Endothelial cell of umbilical vein (primary cell): ENCODE data around the gene PLD1.

Source experiments
- CTCF ChIP-seq, 2 donors: IDR thresholded peaks; 1 replicate in 1 of 2; 2 replicates in 1 of 2; pipeline ENCODE4 v1.5.1; 2011; ENCODE audit warnings: low read length in 2 of 2, mild to moderate bottlenecking in 2 of 2, moderate library complexity in 2 of 2, control low read depth in 1 of 2, inconsistent platforms in 1 of 2, low read depth in 1 of 2; ENCODE audit not compliant: insufficient read depth in 1 of 2; ENCODE audit errors: extremely low read depth in 1 of 2
- EZH2 ChIP-seq: IDR thresholded peaks from 2 replicates; pipeline ENCODE4 v1.6.1; 2012; ENCODE audit warnings: borderline replicate concordance, low read depth, mild to moderate bottlenecking, moderate library complexity, low read length, inconsistent platforms; ENCODE audit not compliant: severe bottlenecking
- FOS ChIP-seq: IDR thresholded peaks from 2 replicates; pipeline ENCODE4 v1.6.1; 2011; ENCODE audit warnings: mild to moderate bottlenecking, low read length, moderate library complexity, borderline replicate concordance; ENCODE audit not compliant: insufficient read depth
- GATA2 ChIP-seq: IDR thresholded peaks from 2 replicates; pipeline ENCODE4 v1.7.0; 2011; ENCODE audit warnings: low read depth, mild to moderate bottlenecking, moderate library complexity, mixed read lengths, low read length; ENCODE audit not compliant: insufficient read length, insufficient read depth
- JUN ChIP-seq: IDR thresholded peaks from 2 replicates; pipeline ENCODE4 v1.6.1; 2011; ENCODE audit warnings: borderline replicate concordance, low read depth; ENCODE audit not compliant: insufficient read length, insufficient read depth
- MAX ChIP-seq: IDR thresholded peaks from 2 replicates; pipeline ENCODE4 v1.6.1; 2011; ENCODE audit not compliant: insufficient read depth, insufficient read length
- MYC ChIP-seq: IDR thresholded peaks from one replicate; pipeline ENCODE4 v1.6.1; 2011; ENCODE audit warnings: mild to moderate bottlenecking, low read depth, low read length
- POLR2A ChIP-seq: IDR thresholded peaks from 2 replicates; pipeline ENCODE4 v1.6.1; 2012; ENCODE audit warnings: low read depth, mild to moderate bottlenecking, control low read depth, low read length
- POLR2AphosphoS5 ChIP-seq: IDR thresholded peaks from 2 replicates; pipeline ENCODE4 v1.6.1; 2012; ENCODE audit warnings: low read depth, mild to moderate bottlenecking, control low read depth, low read length, moderate library complexity; ENCODE audit not compliant: insufficient read depth

DNA sequence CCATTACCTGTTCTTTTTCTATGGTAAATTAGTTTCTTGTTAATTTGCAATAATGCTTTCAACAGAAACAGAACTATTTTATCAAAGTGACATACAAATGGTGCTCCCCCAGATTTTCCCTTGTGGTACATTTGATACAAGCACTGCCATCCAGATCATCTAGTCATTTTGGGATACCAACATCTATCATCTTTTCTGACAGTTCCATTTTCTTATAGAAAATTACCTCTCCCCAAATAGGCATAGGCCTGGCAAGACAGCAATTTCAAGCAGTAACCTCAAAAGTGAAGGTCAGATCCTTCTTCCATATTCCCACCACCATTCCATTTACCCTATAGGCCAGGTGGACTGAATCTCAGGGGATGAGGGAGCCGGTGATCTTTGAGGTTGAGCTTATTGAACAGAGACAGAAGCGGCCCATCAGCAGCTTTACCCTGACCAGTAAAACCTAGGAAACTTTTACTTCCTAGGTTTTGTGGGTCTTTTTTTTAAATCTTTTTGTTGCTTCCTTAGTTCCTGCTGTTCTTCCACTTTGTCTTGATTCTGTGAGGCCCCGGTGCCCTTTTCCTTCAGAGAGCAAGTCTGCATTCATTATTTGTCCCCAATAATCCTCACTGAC lies 3.1 kb upstream of the PLD1 start:
- no peak for TF ChIP-seq MAX
- no peak for TF ChIP-seq CTCF (IDR thresholded peaks at IDR 0.05; ENCODE audit: extremely low read depth in 1 of 2, insufficient read depth in 1 of 2, low read depth in 1 of 2, low read length in 2 of 2)
- TF ChIP-seq POLR2A, result no peak
- no peak for TF ChIP-seq POLR2AphosphoS5
- no peak for TF ChIP-seq EZH2
- no peak for TF ChIP-seq MYC
- no peak for TF ChIP-seq JUN
- TF ChIP-seq FOS, result no peak
- no peak for TF ChIP-seq GATA2
